Stimulated activated CD8-positive, alpha-beta memory T cell treated with anti-CD3 and anti-CD28 coated beads, Interleukin-4, amount 100 ng/mL, for 48 hours (primary cell): ENCODE measurements around the gene PTPRN2.
"Not testable (repeated sequence)": the region's sequence is repeated elsewhere in the genome, so short reads cannot be mapped to it uniquely, and the experiment has no call there.

Experiments used
- DNase-seq: peaks from one replicate; pipeline ENCODE4 v3.0.0-alpha.2; 2020

PTPRN2 gene

DNA sequence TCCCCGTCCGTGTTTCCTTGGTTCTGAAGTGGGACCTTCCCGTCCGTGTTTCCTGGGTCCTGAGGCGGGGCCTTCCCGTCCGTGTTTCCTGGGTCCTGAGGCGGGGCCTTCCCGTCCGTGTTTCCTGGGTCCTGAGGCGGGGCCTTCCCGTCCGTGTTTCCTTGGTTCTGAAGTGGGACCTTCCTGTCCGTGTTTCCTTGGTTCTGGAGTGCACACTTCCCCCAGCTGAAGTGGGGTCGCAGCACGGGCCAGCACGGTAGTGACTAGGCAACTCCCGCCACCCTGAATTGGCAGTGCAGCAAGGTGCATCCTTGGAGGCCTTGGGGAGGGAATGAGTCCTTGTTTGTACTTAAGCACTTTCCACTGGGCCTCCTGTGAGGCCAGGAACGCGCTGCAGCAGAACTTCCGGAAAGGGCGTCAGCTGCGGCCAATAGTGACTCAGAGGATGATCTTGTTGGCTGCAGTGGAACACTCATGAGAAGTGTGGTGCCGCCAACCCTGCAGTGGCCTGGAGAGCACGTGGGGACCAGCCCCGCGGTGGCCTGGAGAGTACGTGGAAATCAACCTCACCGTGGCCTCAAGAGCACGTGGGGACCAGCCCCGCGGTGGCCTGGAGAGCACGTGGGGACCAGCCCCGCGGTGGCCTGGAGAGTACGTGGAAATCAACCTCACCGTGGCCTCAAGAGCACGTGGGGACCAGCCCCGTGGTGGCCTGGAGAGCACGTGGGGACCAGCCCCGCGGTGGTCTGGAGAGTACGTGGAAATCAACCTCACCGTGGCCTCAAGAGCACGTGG is 685.6 kb downstream of the PTPRN2 start:
- DNase-seq: not testable (repeated sequence)

DNA sequence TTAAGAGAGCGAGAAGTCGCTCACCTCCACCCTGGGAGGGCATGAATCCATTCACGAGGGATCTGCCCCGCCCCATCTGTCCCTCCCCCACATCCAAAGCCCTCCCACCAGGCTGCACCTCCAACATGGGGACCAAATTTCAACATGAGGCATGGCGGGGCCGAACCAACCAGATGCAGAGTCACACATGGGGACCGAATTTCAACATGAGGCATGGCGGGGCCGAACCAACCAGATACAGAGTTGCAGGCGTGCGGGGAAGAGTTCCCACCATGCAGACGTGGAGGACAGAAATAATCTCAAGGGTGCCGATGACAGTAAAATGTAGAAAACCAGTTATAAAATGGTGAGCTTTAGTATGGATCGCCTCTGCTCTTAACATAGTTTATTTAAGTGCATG is 686.5 kb downstream of the PTPRN2 start:
- DNase-seq: no peak

DNA sequence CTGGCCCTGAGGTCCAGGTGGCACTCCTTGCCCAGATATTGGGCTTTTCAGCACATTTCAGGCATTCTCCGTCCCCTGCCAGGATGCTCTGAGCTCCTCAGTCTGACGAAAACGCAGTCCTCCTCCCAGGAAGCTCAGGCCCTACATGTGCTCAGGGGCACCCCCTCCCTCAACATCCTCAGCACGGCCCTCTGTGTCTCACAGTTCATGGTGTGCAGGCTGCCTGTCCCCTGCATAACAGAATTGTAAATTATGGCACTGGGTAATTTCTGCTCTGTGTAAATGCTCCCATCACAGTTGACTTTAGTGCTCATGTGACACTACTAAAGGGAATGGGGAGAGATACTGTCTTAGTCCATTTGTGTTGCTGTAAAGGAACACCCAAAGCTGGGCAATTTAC is 687.1 kb downstream of the PTPRN2 start:
- no peak for DNase-seq

DNA sequence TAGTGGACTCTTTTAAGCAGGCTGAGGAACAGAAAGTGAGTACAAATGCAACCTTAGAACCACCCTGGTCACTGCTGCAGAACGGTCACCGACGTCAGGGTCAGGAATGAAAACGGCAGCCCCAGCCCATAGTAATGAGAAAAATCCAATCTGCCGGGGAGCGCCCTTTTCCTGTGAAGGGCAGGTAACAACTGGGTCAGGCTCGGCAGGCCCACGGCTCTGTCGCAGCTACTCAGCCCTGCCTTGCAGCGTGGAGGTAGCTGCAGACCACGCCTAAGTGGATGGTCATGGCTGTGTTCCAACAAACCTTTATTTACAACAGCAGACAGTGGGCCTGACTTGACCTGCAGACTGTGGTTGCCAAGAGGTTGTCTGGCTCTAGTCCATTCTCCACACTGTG is 687.6 kb downstream of the PTPRN2 start:
- no peak for DNase-seq

DNA sequence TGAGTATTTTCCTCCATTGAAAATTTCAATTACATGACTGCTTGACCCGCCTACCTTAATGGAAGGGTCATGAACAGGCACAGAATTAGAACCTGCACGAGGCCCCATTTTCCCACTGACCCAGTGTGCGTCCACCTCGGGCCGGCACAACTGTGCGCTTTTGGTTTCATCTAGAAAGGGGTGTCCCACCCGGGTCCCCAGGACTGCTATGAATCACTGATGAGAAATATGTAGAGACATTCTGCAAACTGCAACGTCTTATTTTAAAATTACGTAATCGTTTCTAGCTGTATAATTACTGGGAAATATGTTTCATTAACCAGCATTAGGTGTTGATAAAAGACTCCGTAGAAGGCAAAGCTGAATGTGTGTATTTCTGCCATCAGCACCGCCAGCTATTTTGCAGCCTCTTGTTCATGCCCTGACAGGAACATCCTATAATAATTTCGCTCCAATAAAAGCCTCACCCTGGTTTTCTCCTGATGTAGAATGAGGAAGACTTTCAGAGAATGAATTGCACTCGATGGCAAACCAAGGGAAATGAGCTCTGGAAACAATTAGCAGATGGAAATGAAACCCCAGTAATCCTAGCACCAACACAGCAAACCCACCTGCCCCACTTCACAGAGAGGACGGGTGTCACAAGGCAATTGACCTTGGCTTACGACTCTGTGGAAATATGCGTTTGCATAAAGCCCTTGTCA is 688.7 kb downstream of the PTPRN2 start:
- DNase-seq: no peak

DNA sequence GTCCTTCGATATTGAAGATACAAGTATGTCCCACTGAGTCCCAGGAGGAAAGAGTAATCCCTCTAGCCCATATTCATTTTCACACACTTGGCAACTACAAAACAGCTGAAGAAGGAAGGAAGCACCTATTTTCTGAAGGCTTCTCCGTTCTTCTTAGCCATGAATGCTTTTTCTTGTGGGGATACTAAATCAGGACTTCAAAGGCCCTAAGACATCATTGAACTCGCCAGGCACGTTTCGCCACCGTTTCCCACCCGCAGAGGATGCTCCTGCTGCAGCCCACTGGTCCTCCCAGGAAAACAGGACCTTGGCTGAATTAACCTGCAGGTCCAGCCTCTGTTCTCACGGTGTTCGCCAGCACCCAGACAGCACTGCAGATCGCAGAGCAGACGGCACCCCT is 689.4 kb downstream of the PTPRN2 start:
- DNase-seq: no peak

DNA sequence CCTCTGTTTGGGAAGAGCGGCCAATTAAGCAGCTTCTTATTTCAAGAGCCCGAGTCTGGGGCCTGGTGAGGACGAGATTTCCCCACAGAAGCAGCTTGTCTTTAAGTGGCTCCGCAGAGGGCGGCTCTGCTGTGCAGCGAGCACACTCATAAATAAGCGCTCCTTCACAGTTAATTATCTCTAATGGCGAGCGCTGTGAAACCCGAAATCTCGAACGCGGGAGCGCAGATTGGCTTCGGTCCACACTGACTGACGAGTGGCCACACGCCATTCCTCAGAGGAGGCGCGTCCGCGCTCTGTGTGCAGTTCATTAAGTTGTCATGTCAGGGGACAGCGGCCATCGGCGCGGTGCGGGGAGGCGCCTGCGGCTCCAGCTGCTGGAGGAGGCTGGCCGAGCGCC is 689.9 kb downstream of the PTPRN2 start:
- no peak for DNase-seq

DNA sequence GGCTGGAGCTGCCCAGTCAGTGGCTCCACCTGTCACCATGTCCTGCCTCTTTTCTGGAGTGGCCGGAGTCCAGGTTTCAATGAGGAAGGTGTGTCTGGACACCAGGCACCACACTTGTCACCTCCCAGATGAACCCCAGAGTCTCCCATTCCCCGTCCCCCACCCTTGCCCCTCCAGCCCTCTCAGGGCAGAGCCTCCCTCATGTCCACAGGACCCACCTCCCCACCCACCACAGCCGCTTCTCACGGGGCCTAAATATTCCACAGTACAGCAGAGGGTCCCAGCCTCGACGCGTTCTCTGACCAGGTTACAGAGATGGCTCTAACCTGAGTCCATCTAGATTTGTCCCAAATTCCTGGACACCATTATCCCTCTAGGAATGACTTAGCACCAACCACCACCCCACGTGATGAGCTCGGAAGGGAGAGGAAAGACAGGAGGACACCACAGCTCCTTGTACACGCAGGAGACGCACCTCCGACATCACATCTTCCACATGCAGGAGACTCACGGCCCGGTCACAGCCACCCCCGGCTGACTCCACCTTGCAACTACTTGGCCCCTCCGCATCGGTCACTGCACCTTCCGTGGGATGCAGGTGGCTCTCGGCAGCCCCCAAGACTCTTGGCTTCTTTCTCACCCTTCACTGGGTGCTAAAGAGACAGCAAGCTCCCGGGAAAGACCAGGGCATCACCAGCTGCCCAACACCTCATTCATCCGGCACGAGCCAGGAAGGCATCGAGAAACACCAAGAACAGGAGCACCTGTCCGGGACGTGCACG is 690.7 kb downstream of the PTPRN2 start:
- DNase-seq: no peak

DNA sequence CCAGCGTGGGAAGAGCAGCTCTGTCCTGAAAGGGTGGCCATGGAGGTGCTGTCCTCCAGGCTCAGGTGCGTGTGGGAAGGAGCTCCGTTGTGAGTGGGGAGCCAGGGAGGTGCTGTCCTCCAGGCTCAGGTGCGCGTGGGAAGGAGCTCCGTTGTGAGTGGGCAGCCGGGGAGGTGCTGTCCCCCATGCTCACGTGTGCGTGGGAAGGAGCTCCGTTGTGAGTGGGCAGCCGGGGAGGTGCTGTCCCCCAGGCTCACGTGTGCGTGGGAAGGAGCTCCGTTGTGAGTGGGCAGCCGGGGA is 691.3 kb downstream of the PTPRN2 start:
- DNase-seq: not testable (repeated sequence)

DNA sequence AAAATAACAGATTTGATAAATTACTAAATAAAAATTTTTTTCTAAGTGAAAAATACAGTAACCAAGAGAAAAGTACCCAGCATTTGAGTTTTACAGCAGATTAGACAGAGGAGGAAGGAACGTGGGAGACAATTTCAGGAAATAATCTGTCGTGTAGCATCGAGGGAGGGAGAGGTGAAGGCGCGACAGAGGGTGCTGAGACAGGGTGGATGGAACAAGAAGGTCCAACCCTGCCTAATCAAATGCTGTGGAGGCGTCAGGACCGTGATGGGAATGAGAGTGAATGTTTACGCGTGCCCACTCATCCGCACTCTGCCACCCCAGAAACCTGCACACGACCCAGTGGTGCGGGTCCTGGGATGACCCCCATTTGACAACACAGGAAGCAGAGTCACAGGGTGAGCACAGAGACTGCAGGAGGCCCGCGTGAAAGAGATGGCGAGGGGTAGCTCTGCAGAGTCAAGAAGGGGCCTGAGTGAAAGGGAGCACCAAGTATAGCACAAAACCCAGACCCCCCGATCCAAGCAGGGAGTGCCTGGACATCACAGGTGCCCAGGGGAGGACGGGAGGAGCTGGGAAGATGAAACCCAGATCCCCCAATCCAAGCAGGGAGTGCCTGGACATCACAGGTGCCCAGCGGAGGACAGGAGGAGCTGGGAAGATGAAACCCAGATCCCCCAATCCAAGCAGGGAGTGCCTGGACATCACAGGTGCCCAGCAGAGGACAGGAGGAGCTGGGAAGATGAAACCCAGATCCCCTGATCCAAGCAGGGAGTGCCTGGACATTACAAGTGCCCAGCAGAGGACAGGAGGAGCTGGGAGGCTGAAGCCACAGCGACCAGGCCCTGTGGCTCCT is 691.9 kb downstream of the PTPRN2 start:
- no peak for DNase-seq

DNA sequence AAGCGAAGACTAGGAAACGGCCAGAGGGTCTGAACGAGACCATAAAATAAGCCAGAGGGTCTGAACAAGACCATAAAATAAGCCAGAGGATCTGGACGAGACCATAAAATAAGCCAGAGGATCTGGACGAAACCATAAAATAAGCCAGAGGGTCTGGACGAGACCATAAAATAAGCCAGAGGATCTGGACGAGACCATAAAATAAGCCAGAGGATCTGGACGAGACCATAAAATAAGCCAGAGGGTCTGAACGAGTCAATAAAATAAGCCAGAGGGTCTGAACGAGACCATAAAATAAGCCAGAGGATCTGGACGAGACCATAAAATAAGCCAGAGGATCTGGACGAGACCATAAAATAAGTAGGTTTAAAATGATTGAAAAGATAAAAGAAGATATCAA is 692.5 kb downstream of the PTPRN2 start:
- not testable (repeated sequence) for DNase-seq

DNA sequence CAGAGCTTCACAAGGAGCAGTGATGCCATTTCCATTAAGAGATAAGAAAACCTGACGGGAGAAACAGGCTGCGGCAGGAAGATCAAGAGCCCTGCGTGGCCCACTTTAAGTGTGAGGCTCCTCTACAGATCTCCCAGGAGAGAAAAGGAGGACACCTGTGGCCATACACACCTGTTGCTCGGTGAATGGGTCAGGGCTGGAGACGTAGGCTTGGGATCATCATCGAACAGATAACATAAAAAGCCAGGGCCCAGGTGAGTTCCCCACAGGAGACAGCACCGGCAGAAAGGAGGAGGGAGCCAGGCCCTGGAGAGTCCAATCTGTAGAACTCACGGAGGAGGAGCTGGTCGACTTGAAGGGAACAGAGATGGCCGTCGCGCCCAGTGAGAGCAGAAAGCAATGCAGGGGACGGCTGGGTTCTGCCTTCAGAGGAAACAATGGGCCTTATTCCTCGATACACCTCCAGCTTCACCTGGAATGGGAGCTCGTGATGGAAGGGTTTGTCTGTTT is 694.0 kb downstream of the PTPRN2 start:
- no peak for DNase-seq

DNA sequence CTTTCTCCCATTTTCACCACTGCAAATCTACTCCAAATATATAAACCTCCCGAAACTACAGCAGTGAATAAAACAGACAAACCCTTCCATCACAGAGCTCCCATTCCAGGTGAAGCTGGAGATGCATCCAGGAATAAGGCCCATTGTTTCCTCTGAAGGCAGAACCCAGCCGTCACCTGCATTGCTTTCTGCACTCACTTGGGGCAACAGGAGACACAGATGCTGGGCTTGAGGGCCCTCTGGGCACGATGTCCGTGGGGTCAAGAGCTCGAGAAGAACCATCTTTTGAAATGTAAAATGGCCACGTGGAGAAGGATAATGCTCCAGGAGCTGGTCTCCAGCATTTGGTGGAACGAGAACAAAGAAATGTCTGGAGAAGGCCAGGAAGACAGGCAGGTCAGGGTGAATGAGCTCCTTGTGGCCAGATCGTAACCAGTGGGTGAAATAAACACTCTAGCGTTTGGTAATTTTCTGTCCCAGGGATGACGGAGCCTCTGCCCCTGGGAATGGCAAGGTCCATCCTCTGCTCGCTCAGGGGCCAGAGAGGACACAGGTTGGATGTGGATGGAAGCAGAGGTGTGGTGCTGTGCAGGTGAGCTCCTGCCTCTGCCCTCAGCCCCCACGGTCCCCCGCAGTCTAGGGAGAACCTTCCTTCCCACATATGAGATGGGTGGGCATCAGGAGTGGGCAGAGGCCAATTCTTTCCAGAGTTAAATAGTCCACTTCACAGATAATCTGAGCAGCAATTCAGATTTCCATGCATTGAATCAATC is 694.7 kb downstream of the PTPRN2 start:
- no peak for DNase-seq

DNA sequence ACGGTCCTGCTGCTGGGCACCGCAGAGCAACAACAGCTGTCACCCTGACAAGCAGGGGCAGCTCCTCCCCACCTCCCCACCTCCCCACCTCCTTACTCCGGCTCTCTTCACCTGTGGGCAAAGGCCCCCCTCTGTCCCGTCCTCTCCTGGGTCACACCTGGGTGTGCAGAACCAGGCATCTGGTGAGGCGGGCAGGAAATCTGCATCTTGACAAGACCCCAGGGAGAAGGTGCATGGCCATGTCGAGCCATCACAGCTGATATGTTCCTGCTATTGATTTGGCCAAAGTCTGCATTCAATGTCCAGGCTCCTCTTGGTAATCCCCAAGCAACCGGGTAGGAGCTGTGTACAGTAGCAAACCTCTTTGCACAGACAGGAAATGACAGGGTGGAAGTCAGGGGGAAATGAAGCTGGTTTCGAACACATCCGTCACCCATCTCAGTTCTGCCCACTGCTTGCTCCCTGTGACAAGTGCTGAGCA is 696.7 kb downstream of the PTPRN2 start:
- no peak for DNase-seq

DNA sequence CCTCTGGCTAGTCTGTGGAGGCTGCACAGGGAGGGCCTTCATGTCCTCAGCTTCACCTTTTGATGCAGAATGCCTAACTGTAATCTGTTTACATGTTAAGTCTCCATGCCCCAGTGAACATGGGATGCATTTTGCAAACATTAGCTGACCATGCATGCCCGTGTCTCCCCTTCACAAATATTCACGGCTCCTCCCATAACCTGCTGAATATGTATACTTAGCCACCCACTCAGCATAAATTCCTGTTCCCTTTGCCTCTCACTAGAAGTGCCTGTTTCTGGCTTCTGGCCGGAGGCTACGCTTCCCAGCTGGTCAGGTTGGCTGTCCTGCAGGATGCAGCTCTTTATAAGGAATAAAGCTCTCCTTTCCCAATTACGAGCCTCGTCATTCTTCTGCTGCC is 698.1 kb downstream of the PTPRN2 start:
- DNase-seq: no peak

DNA sequence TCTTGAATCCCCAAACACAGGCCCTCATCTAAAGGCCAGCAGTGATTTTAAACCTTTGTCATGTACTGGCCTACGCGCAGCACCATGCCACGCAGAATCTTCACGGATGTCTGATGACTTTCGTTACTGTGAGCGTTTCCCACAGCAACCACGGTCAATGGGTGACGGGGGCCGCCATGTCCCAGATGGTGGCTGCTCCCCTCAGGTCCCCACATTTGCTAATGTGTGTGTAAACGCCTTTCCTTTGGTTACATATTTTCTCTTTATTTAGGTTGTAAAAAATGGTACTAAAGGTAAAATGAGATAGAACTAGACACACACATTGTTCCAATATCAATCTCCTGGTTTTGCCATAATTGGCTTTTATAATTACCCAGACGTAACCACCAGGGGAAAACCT is 699.0 kb downstream of the PTPRN2 start:
- no peak for DNase-seq

DNA sequence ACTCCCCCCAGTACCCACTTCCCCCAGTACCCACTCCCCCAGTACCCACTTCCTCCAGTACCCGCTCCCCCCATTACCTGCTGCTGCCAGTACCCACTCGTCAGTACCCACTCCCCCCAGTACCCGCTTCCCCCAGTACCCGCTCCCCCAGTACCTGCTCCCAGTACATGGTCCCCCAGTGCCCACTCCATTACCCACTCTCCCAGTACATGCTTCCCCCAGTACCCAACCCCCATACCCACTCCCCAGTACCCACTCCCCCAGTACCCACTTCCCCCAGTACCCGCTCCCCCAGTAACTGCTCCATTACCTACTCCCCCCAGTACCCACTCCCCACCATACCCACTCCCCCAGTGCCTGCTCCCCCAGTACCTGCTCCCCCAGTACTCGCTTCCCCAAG is 700.2 kb downstream of the PTPRN2 start:
- no peak for DNase-seq

DNA sequence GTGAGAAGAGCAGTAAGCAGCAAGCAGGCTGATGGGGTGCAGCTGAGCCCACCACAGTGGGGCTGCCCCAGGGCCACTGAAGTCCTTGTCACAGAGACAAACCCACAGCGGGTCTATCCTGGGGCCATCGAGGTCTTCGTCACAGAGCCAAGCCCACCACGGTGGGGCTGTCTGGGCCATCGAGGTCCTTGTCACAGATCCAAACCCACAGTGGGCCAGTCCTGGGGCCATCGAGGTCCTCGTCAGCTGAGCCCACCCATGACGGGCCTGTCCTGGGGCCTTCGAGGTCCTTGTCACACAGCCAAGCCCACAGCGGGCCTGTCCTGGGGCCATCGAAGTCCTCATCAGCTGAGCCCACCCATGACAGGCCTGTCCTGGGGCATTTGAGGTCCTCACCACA is 700.9 kb downstream of the PTPRN2 start:
- DNase-seq: no peak

DNA sequence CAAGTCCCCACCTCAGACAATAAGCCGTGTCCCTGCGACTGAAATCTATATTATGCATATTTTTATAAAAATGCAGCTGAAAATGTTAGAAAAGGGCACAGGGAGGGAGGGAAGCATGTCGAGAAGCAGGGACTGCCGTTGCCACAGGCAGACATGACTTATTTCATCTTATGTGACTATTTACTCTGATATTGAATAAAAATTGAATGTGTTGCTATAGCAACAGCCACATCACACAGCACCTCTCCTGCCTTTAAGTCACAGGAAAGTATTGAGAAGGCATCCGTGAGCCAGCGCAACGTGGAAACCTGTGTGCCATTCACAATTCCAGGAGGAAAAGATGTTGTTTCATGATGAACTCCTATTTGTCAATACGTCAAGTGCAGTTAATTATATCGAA is 701.4 kb downstream of the PTPRN2 start:
- DNase-seq: no peak

DNA sequence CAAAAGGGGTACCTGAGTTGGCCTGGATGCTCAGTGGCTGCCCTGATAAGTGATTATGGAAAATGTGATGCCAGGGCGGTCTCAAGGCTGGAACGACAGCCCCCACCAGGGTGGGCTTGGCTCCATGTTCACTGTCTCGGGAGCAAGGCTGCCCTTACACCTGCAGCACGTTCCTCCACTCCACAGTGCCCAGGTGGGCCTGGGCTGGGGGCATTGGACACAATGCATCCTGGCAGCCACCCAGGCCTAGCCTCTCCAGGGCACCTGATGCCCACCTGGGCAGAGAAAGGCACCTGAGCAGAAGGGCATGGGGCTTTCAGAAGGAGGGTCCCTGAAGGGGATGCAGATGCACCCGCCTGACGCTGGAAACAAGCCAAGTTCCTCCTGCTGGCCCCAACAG is 702.5 kb downstream of the PTPRN2 start:
- DNase-seq: no peak

DNA sequence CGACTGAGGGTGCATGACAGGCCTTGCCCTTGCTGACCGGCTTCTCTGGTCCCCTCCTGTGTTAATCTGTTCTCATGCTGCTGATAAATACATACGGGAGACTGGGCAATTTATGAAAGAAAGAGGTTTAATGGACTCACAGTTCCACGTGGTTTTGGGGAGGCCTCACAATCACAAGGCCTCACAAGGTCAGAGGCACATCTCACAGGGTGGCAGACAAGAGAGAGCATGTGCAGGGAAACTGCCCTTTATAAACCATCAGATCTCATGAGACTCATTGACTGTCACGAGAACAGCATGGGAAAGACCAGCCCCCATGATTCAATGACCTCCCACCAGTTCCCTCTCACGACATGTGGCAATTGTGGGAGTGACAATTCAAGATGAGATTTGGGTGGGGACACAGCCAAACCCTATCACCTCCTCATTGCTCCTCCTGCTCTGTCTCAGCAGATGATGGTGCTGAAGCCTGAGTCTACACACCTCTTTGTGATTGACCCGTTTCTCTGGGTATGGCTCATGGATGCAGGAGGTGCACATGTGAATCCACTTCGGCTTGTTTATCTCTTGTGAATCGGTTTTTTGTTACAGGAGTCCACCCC is 703.1 kb downstream of the PTPRN2 start:
- DNase-seq: no peak
